Cardiac muscle cell (in vitro differentiated cells and primary cell): ENCODE results near the gene ASB9. TPM values are rescaled to one million over a fixed set of nuclear protein-coding genes. Genes with fewer than 3 reads are reported as not detected.
"Not testable (repeated sequence)": the region's sequence is repeated elsewhere in the genome, so short reads cannot be mapped to it uniquely, and the experiment has no call there.

ENCODE experiments used
- DNase-seq, 2 donors: peaks; one replicate each; pipeline versions ENCODE4 v3.0.0 to v3.0.0-alpha.2; 2010 to 2017; ENCODE audit warnings: low read depth in 1 of 2, low spot score in 1 of 2
- H3K27ac ChIP-seq: fragments of 200-600 bp; sonication (generic); 2 replicates; pipeline ENCODE4 v1.5.1; 2016
- H3K27me3 ChIP-seq: fragments of 200-600 bp; sonication (generic); 2 replicates; pipeline ENCODE4 v1.6.0; 2016; ENCODE audit warnings: control low read depth
- H3K36me3 ChIP-seq: fragments of 200-600 bp; sonication (generic); 2 replicates; pipeline ENCODE4 v1.5.1; 2016; ENCODE audit warnings: control low read depth
- H3K4me1 ChIP-seq: fragments of 200-600 bp; sonication (generic); 2 replicates; pipeline ENCODE4 v1.8.1; 2017; ENCODE audit warnings: low read depth, mild to moderate bottlenecking, mixed run types
- H3K4me3 ChIP-seq: fragments of 200-600 bp; sonication (generic); 2 replicates; pipeline ENCODE4 v1.5.1; 2016; ENCODE audit warnings: mild to moderate bottlenecking
- H3K9me3 ChIP-seq: fragments of 200-600 bp; sonication (generic); 2 replicates; pipeline ENCODE4 v1.5.1; 2017; ENCODE audit warnings: low read depth, mild to moderate bottlenecking, control low read depth
- CTCF ChIP-seq: IDR thresholded peaks from 2 replicates; pipeline ENCODE4 v1.5.1; 2012; ENCODE audit warnings: low read depth, mild to moderate bottlenecking, low read length
- polyA plus RNA-seq: library from polyadenylated mRNA; unstranded; fragments of >200 nt; fragmentation: Nextera tagmentation; extraction: Ambion mirVana; gene quantifications from 2 replicates; pipeline ENCODE4 v1.2.1, GENCODE V29; 2016
- total RNA-seq: library from RNA; depleted of rRNA; stranded (reverse); fragments of >200 nt; gene quantifications from 2 replicates; pipeline ENCODE4 v1.2.3, GENCODE V29; 2016

Gene ASB9
- total and polyA plus RNA-seq, 2 experiments from 2014 or later: 0.54 TPM; not detected in 1

GRCh38 chrX:15310117-15310516, 40.2 kb upstream of the ASB9 start:
- Histone ChIP-seq H3K27ac (no peak overlapping the region), H3K27me3 (no peaks in the 10 kb centered on the region), H3K9me3 (no peaks in the 10 kb centered on the region), H3K4me3 (no peak overlapping the region), H3K36me3 (no peaks in the 10 kb centered on the region), H3K4me1 (peaks cover 9% of the 10 kb centered on the region)
- no peak for TF ChIP-seq CTCF
- peak; percentile 50 to 69 for DNase-seq

- H3K9me3 ChIP-seq, H3K36me3 ChIP-seq, H3K4me1 ChIP-seq, H3K4me3 ChIP-seq, H3K27ac ChIP-seq, H3K27me3 ChIP-seq, DNase-seq: not testable (repeated sequence)
Measured at GRCh38 chrX:15305899-15306298, 36.0 kb upstream of the ASB9 start.

DNA sequence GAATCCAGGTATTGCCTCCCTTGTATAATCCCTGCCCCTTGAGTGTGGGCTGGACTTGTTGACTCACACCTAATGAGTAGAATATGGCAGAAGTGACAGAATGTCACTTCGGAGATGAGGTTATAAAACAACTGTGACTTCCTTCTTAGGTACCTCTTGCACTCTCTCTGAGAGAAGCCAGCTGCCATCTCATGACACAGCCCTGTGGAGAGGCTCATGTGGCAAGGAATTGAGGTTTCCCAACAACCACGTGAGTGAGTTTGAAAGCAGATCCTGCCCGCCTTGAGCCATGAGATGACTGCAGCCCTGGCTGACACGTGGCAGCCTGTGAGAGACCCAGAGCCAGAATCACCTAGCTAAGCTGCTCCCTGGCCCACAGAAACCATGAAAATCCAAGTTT, 32.0 kb upstream of the ASB9 start:
- Histone ChIP-seq H3K36me3 (no peaks in the 10 kb centered on the region), H3K4me1 (no peaks in the 10 kb centered on the region), H3K27me3 (no peaks in the 10 kb centered on the region), H3K27ac (no peak overlapping the region), H3K9me3 (no peaks in the 10 kb centered on the region), H3K4me3 (no peak overlapping the region)
- no peak for TF ChIP-seq CTCF
- DNase-seq: peak in 1 of 2 donors; percentile 36

GRCh38 chrX:15299941-15300851, 30.3 kb upstream of the ASB9 start:
- H3K4me3 ChIP-seq: no peak overlapping the region
- H3K4me1 ChIP-seq: no peaks in the 10 kb centered on the region
- H3K27ac ChIP-seq: no peak overlapping the region
- TF ChIP-seq CTCF: peak; percentile 37
- no peaks in the 10 kb centered on the region for H3K27me3 ChIP-seq
- H3K9me3 ChIP-seq: no peaks in the 10 kb centered on the region
- DNase-seq: peak in 1 of 2 donors; percentile 38
- no peaks in the 10 kb centered on the region for H3K36me3 ChIP-seq

GRCh38 chrX:15298780-15299179, 28.9 kb upstream of the ASB9 start:
- Histone ChIP-seq H3K9me3 (no peaks in the 10 kb centered on the region), H3K36me3 (no peaks in the 10 kb centered on the region), H3K27ac (no peak overlapping the region), H3K4me1 (no peaks in the 10 kb centered on the region), H3K27me3 (no peaks in the 10 kb centered on the region), H3K4me3 (no peak overlapping the region)
- DNase-seq: no peak
- no peak for TF ChIP-seq CTCF

GRCh38 chrX:15298201-15298600, 28.3 kb upstream of the ASB9 start:
- H3K9me3 ChIP-seq: no peaks in the 10 kb centered on the region
- no peaks in the 10 kb centered on the region for H3K27me3 ChIP-seq
- no peak overlapping the region for H3K27ac ChIP-seq
- no peaks in the 10 kb centered on the region for H3K4me1 ChIP-seq
- TF ChIP-seq CTCF: no peak
- H3K4me3 ChIP-seq: no peak overlapping the region
- no peaks in the 10 kb centered on the region for H3K36me3 ChIP-seq
- peak in 1 of 2 donors; percentile 38 for DNase-seq
